GM21723 (cell line): ENCODE measurements around the gene RSPRY1.

Experiments
- ATAC-seq: cut with Tn5 transposase; IDR thresholded peaks from one replicate; pipeline ENCODE4 v1.9.1; 2021; ENCODE audit warnings: mild to moderate bottlenecking, moderate library complexity; ENCODE audit not compliant: unreplicated experiment

Gene RSPRY1

DNA sequence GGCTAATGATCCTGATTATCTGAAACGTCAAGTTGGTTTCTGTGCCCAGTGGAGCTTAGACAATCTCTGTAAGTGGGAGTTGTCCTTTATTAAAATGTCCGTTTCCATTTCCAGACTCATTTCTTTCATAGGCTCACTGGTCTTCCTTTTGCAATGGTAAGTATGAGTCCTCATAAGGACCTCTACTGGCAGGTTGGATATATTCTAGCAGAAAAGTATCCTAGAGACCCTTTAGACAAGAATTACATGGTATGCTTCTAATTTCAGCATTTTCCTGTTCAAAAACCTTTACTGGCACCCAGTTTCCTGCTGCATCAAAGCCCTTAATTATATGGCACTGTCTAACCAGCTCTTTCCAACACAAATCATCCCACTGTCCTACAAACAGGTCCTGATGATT, 30.8 kb downstream of the RSPRY1 start:
- no peak for ATAC-seq

DNA sequence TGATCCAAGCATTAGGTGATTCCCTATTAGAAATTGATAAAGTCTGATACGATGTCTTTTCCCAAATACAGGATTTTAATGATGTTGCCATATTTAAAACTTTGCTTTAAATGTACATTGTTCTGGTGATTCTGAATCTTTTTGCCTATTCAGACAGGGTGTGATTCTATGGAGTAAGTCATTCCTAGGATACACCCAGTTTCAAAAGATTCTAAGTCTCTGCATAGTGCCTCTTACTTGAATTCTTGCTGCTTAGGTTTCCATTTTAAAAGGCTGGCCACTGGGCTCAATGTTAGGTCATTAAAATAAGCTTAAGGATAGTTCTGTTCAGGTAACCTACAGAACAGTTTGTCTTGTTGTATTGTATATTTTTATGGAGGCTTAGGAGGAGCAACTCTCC, 36.9 kb downstream of the RSPRY1 start:
- no peak for ATAC-seq

GRCh38 chr16:57224651-57225335, 38.7 kb downstream of the RSPRY1 start:
- no peak for ATAC-seq

GRCh38 chr16:57225978-57226377, 39.8 kb downstream of the RSPRY1 start:
- ATAC-seq: no peak

DNA sequence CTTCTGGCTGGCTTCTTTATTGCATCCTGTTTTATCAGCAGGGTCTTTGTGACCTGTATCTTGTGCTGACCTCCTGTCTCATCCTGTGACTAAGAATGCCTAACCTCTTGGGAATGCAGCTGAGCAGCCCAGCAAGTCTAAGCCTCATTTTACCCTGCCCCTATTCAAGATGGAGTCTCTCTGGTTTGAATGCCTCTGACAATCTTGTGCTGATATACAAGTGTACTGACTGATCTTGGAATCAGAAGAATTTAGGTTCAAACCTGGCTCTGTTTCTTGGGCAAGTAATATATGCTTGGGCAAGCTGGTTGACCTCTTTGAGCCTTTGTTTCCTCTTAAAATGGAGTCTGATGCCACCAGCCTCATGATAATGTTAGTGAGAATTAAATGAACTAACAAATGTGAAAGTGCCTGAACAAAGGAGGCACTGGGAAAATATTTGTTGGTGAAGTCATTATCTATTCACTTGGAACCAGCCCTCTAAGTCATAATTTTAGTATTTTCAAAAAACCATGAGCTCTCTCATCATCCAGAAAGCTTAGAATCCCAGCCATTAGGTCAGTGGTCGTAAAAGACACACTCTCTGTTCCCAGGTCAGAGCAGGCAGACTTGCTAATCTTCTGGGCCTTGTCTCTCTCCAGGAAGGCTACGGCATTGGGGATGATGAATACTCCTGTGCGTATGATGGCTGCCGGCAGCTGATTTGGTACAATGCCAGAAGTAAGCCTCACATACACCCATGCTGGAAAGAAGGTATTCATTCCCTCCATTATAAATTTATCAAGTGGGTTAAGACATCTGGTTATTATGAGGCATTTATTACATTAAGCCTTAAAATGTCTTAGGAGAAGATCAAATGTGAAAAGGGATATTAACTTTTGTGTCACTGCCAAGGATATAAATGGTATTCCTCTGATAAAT, 40.8 kb downstream of the RSPRY1 start:
- no peak for ATAC-seq

GRCh38 chr16:57229079-57229478, 43.0 kb downstream of the RSPRY1 start:
- no peak for ATAC-seq

GRCh38 chr16:57231821-57232350, 45.8 kb downstream of the RSPRY1 start:
- ATAC-seq: no peak

- no peak for ATAC-seq
Observed at GRCh38 chr16:57233944-57234706, 48.0 kb downstream of the RSPRY1 start.

DNA sequence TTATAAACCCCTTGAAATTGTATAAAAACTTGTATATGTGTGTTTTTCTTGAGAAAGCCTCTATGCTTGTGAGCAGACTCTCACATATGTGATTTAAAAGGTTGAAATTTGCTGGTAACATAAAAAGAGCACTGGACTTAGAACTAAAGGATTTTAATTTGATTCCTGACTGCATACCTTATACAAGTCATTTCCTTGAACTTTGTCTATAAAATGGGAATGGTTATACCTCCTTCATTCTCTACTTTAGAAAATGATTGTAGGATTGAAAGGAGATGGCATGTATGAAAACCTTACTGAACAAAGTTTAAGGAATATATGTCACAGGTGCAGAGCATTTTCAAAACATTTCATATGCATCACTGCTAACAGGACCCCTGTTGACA, 48.6 kb downstream of the RSPRY1 start:
- no peak for ATAC-seq

GRCh38 chr16:57235128-57236021, 49.2 kb downstream of the RSPRY1 start:
- ATAC-seq: no peak

DNA sequence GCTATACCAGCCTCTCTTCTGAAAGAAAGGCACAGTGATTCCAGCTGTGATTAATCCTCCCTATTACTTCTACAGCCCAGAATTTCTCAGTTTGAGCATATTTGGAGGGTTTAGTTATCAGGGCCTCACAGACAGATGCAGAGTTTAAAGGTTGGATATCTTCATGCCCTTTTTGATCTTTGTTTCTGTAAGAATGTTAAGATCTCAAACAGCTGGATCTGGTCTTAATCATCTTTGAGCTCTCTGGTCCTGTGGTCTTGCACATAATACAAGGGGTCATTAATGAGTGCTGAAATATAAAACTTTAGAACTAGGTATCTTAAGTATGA, 49.9 kb downstream of the RSPRY1 start:
- no peak for ATAC-seq

GRCh38 chr16:57238682-57239081, 52.6 kb downstream of the RSPRY1 start:
- no peak for ATAC-seq

GRCh38 chr16:57239107-57239506, 53.0 kb downstream of the RSPRY1 start:
- no peak for ATAC-seq

- no peak for ATAC-seq
Observed at GRCh38 chr16:57240851-57241250, 54.7 kb downstream of the RSPRY1 start.

DNA sequence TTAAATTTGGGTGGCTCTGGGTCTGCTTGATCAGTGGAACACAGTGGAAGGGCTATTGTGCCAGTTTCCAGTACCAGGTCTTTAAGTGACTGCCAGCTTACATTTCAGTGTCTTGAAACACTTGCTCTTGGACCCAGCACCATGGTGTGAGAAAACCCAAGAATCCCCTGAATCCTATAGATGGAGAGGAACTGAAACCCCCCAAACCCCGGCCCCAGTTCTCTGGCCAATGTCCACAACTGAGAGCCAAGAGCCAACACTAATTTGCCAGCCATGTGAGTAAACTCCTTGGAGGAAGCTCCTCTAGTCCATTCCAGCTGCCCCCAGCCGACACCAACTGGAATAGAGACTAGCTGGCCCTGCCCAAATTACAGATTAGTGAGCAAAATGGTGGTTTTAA, 56.5 kb downstream of the RSPRY1 start:
- ATAC-seq: no peak

GRCh38 chr16:57244463-57244766, 58.3 kb downstream of the RSPRY1 start:
- peak; percentile 31 for ATAC-seq

DNA sequence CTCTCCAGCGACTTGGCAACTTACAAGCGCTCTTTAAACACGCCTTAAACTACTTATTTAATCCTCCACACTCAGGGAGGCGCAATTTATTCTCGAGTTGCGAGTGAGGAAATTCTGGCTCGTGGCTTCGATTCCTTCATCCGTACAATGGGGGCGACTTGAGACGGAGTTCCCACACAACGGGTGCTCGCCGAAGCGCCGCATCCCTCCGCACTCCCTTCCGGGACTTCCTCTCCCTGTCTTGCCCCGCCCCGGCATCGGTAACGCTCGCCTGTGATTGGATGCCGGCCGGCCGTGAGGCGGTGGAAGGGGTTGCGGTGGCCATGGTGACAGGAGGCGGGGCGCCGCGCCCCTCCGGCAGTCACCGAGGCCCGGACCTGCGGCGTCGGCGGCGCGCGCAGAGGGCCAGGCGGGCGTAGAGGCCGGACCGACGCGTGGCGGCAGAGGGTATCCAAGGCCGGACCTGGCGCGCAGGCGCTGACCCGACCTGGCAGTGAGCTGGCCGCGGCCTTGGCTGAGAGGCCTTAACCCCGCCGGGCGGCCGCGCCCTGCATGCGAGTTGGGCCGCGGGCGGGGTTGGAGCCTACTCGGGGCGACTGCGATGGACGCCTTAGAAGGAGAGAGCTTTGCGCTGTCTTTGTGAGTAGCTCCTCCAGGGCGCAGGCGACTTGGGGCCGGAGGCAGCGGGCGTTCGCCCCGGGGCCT, 58.8 kb downstream of the RSPRY1 start, which contains the start of gene ARL2BP:
TSS of gene ARL2BP (plus strand) at position 493 of the 705 bp plus-strand sequence. CDS start at position 602, 109 bp downstream.
- ATAC-seq: peak; percentile 96

GRCh38 chr16:57245472-57246113, 59.5 kb downstream of the RSPRY1 start:
- peak; percentile 34 for ATAC-seq

- no peak for ATAC-seq
Observed at GRCh38 chr16:57251352-57251751, 65.2 kb downstream of the RSPRY1 start.
